SKM-1 treated with dmso at 0.1 percent for 144 hours (cell line): ENCODE data around the gene RPP30.

Experiments used
- DNase-seq: peaks from one replicate; lab custom pipeline; 2025; ENCODE audit not compliant: unreplicated experiment; lab: John Stamatoyannopoulos, UW

Gene RPP30

GRCh38 chr10:90915766-90916075, 43.9 kb downstream of the RPP30 start:
- DNase-seq = no peak

- DNase-seq = no peak
Measured at GRCh38 chr10:90916392-90917237, 44.8 kb downstream of the RPP30 start.

DNA sequence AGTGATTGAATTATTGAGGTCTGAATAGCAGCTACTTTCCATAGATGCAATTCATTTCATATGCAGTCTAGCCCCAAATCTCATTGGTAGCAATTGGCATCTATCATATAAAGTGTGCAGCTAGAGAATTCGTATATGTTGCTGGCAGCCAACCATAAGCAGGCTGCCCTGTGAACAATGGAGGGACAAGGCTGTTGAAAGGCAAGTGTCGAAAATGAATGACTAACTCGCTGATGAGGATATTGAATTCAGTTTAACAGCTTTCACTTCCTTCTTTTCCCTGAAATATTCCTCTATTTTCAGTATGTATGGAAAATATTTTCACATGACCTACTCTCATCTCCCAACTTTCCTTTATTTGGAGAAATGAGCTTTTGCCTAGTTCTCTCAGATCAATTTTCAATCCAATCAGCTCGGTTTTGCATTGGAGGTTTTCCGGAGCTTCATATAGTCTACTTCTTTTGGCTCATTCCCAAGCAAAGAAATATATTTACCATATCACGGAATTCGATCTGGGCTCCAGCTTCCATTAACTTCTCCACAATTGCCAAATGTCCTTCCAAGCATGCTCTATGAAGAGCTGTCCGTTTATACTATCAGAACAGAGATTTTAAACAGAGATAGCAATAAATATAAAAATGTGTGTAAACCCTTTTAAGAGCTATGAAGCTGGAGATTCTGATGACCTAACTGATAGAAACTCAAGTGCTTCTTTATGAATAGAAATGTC, 45.6 kb downstream of the RPP30 start:
- no peak for DNase-seq

GRCh38 chr10:90917968-90918318, 46.2 kb downstream of the RPP30 start:
- no peak for DNase-seq

GRCh38 chr10:90919683-90920574, 48.2 kb downstream of the RPP30 start:
- DNase-seq = no peak

GRCh38 chr10:90920986-90921666, 49.4 kb downstream of the RPP30 start, which contains the start of gene ANKRD1:
TSS of gene ANKRD1 (minus strand) at chr10:90921087. CDS start at chr10:90921027, 60 bp downstream.
- no peak for DNase-seq

- no peak for DNase-seq
Measured at GRCh38 chr10:90921906-90922305, 50.1 kb downstream of the RPP30 start.

- no peak for DNase-seq
Measured at GRCh38 chr10:90923111-90923731, 51.4 kb downstream of the RPP30 start.

GRCh38 chr10:90924552-90924951, 52.8 kb downstream of the RPP30 start:
- DNase-seq = no peak

DNA sequence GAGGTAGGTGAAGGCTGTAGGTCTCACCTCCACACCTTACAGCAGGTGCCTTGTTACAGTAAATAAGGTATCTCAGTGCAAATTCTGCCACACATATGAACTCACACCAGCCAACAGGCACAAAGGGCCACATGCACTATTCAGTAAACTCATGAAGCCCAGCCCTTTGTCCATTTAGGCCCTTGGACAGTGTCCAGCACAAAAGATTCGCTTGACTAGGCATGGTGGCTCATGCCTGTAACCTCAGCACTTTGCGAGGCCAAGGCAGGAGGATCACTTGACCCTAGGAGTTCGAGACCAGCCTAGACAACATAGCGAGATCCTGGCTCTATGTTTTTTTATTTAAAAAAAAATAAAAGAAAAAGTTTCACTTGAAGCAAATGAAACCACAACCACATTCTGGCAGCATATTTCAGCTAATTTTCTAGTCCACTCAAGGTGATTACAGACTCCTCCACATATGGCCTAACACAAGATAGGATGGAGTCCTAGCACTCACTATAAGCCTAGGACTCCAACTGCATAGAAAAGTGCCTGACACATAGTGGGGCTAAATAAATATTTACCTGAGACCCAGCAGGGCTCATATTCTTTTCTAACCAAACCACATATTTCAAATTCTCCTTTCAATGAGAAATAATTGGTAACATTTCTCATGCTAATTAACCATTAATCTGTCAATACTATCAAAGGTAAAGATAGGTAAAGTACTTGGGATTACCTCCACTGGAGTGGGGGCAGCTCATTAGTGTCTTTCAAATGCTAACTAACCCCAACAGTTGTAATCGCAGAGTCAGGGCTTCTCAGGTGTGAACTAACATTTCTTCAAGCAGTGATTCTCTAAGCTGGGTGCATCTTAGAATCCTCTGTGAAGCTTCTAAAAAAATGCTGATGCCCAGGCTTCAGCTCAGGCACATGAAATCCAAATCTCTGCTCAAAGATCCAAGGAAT, 53.6 kb downstream of the RPP30 start:
- no peak for DNase-seq

- no peak for DNase-seq
Measured at GRCh38 chr10:90927293-90927692, 55.5 kb downstream of the RPP30 start.

- DNase-seq = no peak
Measured at GRCh38 chr10:90929179-90929578, 57.4 kb downstream of the RPP30 start.

DNA sequence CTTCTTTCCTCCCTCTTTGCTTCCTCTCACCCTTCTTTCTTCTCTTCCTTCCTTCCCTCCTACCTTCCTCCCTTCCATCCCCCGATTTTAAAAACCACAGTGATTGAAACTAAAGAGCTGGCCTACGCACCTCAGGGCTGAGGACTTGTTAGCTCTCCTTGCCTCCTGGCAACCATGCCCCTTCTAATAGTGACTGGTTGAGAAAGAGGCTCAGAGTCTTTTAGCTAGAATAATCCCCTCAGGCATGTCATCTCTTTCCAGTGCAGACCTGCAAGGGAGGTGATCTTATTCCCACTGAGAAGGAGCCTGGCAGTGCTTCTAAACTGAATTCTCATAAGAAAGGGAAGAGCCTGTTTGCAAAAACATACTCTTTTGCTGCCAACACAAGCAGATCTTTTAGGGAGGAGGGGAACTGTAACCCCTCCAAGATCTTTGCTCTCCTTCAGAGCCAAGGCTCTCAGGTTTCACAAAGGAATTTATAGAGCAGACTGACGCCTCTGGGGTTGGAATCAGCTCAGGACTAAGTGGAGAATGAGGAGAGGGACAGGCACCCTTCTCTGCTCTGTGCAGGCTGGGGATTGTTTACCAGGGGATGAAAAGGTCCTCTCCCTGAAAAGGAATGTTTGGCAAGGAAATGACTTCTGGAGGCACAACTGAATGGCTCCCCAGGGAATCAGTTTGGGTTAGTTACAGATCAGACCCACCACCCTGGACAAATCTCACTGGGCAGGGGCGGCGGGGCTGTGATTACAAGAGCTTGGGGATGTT, 58.5 kb downstream of the RPP30 start:
- DNase-seq = no peak

GRCh38 chr10:90930971-90931871, 59.4 kb downstream of the RPP30 start:
- no peak for DNase-seq

DNA sequence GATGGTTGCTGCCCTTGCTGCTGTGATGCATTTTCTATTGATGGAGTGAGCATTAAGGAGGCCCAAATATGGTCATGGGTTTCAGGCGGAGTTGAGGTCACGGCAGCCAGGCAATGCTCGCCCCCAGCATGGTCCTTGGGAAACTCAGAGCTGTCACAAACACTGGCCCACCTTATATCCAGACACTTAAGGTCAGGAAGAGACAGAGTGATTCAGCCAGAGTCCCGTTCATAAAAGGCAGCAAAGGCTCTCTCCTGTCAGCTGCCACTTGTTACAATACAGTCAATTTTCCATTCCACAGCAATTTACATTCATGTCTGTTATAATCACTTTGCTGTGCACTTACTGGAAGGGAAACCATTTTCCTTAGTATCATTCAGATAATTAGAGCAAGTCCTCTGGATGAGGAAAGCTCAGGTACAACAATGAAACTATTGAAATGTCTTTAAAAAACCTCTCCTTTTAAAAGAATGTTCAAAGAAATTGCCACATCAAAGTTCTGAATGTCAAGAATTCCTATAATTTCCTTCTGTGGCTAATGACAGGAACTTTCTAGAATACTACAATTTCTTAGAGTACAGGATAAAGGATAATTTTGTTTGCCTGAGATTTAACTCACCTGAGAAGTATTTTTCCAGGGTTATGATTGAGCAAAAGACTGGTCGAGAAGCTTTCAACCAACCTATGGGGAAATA, 64.0 kb downstream of the RPP30 start:
- no peak for DNase-seq

DNA sequence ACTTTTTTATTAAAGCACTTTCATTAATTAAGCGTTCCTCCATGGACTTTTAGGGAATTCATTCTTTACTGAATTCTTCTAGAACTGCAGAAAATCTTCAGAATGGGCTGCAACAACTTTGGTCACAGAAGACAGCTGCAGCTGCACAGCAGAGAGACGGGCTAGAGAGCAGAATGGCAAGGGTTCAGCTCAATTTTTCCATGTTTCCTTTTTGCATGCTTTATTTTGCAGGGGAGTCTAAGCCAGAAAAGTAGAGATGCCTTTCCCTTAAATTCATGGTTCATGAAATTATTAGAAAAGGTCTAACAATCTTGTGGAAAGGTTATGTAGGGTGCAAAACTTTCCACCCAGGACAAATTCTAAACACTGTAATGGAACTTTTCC, 64.5 kb downstream of the RPP30 start:
- DNase-seq = no peak

DNA sequence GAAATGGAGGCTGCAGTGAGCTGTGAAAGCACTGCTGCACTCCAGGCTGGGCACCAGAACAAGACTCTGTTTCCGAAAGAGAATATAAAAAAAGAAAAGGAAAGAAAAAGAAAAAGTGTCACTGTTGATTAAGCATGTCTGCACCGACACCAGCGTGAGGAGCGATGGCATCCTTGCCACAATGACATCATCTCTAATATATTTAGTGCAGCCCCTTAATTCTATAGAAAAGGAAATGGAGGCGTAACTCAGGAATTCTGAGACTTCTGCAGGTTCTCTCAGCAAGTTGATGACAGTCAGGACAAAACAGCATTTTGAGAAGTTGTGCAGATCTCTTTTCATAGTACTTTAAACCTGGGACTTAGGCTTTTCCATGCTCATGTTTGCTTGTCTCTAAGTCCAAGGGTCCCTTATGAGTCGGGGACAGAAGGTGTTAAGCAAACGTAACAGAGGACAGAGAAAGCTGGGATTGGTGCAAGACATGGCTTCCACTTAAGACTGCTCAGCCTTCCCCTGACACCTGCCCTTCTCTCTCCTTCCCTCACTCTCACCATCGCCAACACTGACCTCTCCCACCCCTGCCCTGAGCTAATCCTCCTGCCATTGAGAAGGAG, 66.0 kb downstream of the RPP30 start:
- no peak for DNase-seq
